Right lobe of liver (tissue), 6 donors: ENCODE results near the gene PRRG4. TPM values are rescaled to one million over a fixed set of nuclear protein-coding genes. Genes with fewer than 3 reads are reported as not detected.

Source experiments
- ATAC-seq, 4 donors: fragments of 200-7000 bp; cut with Tn5 transposase; one replicate each; pipeline ENCODE4 v1.9.1; 2020; ENCODE audit warnings: mild to moderate bottlenecking in 4 of 4, moderate library complexity in 4 of 4
- DNase-seq, 3 donors: peaks; one replicate each; pipeline ENCODE4 v3.0.0-alpha.2; 2020
- H3K27ac ChIP-seq, 3 donors: fragments of 200-600 bp; one replicate each; pipeline ENCODE4 v1.8.0; 2022
- H3K27me3 ChIP-seq, 2 donors: fragments of 200-600 bp; one replicate each; pipeline ENCODE4 v1.8.0; 2022
- H3K36me3 ChIP-seq, 4 donors: fragments of 200-600 bp; sonication (generic) in 1 of 4; one replicate each; pipeline versions ENCODE4 v1.5.1 to v1.8.0; 2017 to 2022; ENCODE audit warnings: control low read depth in 1 of 4
- H3K4me1 ChIP-seq, 4 donors: fragments of 200-600 bp; sonication (generic) in 1 of 4; one replicate each; pipeline versions ENCODE4 v1.5.1 to v1.8.0; 2017 to 2022; ENCODE audit warnings: control low read depth in 1 of 4
- H3K4me3 ChIP-seq, 3 donors: fragments of 200-600 bp; one replicate each; pipeline ENCODE4 v1.8.0; 2022
- H3K9me3 ChIP-seq, 4 donors: fragments of 200-600 bp; sonication (generic) in 1 of 4; one replicate each; pipeline versions ENCODE4 v1.5.1 to v1.8.0; 2017 to 2022; ENCODE audit warnings: control low read depth in 1 of 4
- CTCF ChIP-seq, 4 donors: fragments of 200-600 bp in 3 of 4; fragments of 450-650 bp in 1 of 4; IDR thresholded peaks; one replicate each; pipeline versions ENCODE4 v1.5.1 to v1.8.0; 2016 to 2022; ENCODE audit warnings: antibody characterized with exemption in 4 of 4, mild to moderate bottlenecking in 2 of 4
- POLR2A ChIP-seq: fragments of 450-650 bp; IDR thresholded peaks from one replicate; pipeline ENCODE4 v1.6.1; 2017; ENCODE audit warnings: antibody characterized with exemption, mild to moderate bottlenecking
- WGBS: methylation state at CpG from one replicate; pipeline ENCODE4 v1.1.6; 2018; ENCODE audit warnings: low coverage, low lambda C conversion rate; ENCODE audit not compliant: insufficient coverage; ENCODE audit errors: missing lambda C conversion rate; 5-methylcytosine and 5-hydroxymethylcytosine counted together
- intact Hi-C, 2 donors: fragments of 100-400 bp; cut with DNase I; formaldehyde crosslinking; loops; one replicate each; pipeline versions ENCODE4 v1.11.2 to v1.14.1; 2022
- total RNA-seq, 6 experiments: library from RNA; depleted of rRNA in 2 of 6; stranded (reverse); fragments of >200 nt in 2 of 6; fragmentation: NEBNext Ultra II Directional in 3 of 6; extraction: Animal tissue kit (Norgen Biotek cat#: 25700) in 3 of 6; gene quantifications; one replicate each; pipeline versions ENCODE4 v1.1.0 to v1.2.4, GENCODE V29; 2016 to 2023
- donor health status: DM: no; HTN: yes; CAD: no.
- donor health status: DM: no; HTN: no; CAD: no.
- donor health status: DM: no; HTN: no; CAD: no.
- donor health status: DM: no; HTN: yes; CAD: no.
- donor health status: DM: no; HTN: yes; CAD: no.

PRRG4 gene
- total RNA-seq, 6 experiments from 2014 or later: 4.7 to 13.6 (median 9.5) TPM

- no peak overlapping the region for H3K27ac ChIP-seq
- TF ChIP-seq CTCF (IDR thresholded peaks at IDR 0.05): no peak
- intact Hi-C loops: no loop called here
- H3K36me3 ChIP-seq: no peaks in the 10 kb centered on the region
- no peaks in the 10 kb centered on the region for H3K9me3 ChIP-seq
- DNase-seq (no peak), ATAC-seq (no peak)
- peaks cover 0 to 7% (median 0%) of the 10 kb centered on the region in 4 donors for H3K4me1 ChIP-seq
- 67% methylated on average over 1 of the region's 1 CpG for WGBS
- H3K27me3 ChIP-seq: no peaks in the 10 kb centered on the region
- H3K4me3 ChIP-seq: no peak overlapping the region
Measured at GRCh38 chr11:32895471-32895870, 65.7 kb downstream of the PRRG4 start.

- 71% methylated on average over 1 of the region's 1 CpG for WGBS
- no peak for ATAC-seq
- intact Hi-C loops: no loop called here
Measured at GRCh38 chr11:32897103-32897502, 67.4 kb downstream of the PRRG4 start.

GRCh38 chr11:32899438-32899837, 69.7 kb downstream of the PRRG4 start:
- no peaks in the 10 kb centered on the region for H3K9me3 ChIP-seq
- intact Hi-C loops: no loop called here
- no peak overlapping the region for H3K4me3 ChIP-seq
- no peaks in the 10 kb centered on the region for H3K27me3 ChIP-seq
- DNase-seq (no peak), ATAC-seq (peak in 2 of 4 donors; percentile 29 to 58)
- TF ChIP-seq POLR2A (no peak), CTCF (IDR thresholded peaks at IDR 0.05) (no peak)
- H3K4me1 ChIP-seq: peaks cover 0 to 5% (median 0%) of the 10 kb centered on the region in 4 donors
- no peak overlapping the region for H3K27ac ChIP-seq
- no peaks in the 10 kb centered on the region for H3K36me3 ChIP-seq

More at GRCh38 chr11:32897103-32897502, 67.4 kb downstream of the PRRG4 start:
- Histone ChIP-seq H3K4me1 (peaks cover 0 to 7% (median 0%) of the 10 kb centered on the region in 4 donors), H3K27ac (no peak overlapping the region), H3K9me3 (no peaks in the 10 kb centered on the region), H3K27me3 (no peaks in the 10 kb centered on the region), H3K36me3 (no peaks in the 10 kb centered on the region), H3K4me3 (no peak overlapping the region)
- no peak for TF ChIP-seq CTCF (IDR thresholded peaks at IDR 0.05)
- TF ChIP-seq POLR2A: no peak
- DNase-seq: no peak

GRCh38 chr11:32902089-32902665, 72.5 kb downstream of the PRRG4 start:
- peak; percentile 35 to 58 (median 46) for ATAC-seq
- Histone ChIP-seq H3K27me3 (no peaks in the 10 kb centered on the region), H3K36me3 (no peaks in the 10 kb centered on the region), H3K4me1 (no peaks in the 10 kb centered on the region), H3K9me3 (no peaks in the 10 kb centered on the region), H3K27ac (no peak overlapping the region), H3K4me3 (no peak overlapping the region)
- TF ChIP-seq CTCF (IDR thresholded peaks at IDR 0.05) (no peak), POLR2A (no peak)
- intact Hi-C loops: no loop called here
- WGBS: 93% methylated on average over 4 of the region's 4 CpGs
- no peak for DNase-seq
